BLaER1 treated with 17β-estradiol and CSF1 and Interleukin-3, amounts not matched to agents 10 nM and 100 nM (cell line): Measurements from ENCODE around the gene INTS11.

ENCODE experiments used
- H3K27ac ChIP-seq, 11 experiments: shearing (Covaris generic); formaldehyde crosslinking; 2 replicates each; pipeline ENCODE4 v1.8.1; 2022
- H3K27me3 ChIP-seq, 11 experiments: shearing (Covaris generic); formaldehyde crosslinking; 2 replicates each; pipeline ENCODE4 v1.8.1; 2022
- H3K36me3 ChIP-seq, 11 experiments: shearing (Covaris generic); formaldehyde crosslinking; 2 replicates each; pipeline ENCODE4 v1.8.1; 2022
- H3K4me1 ChIP-seq, 10 experiments: shearing (Covaris generic); formaldehyde crosslinking; 2 replicates each; pipeline ENCODE4 v1.8.1; 2022
- H3K4me2 ChIP-seq, 11 experiments: shearing (Covaris generic); formaldehyde crosslinking; 2 replicates each; pipeline ENCODE4 v1.8.1; 2022
- H3K4me3 ChIP-seq, 10 experiments: shearing (Covaris generic); formaldehyde crosslinking; 2 replicates each; pipeline ENCODE4 v1.8.1; 2022
- H3K9ac ChIP-seq, 11 experiments: shearing (Covaris generic); formaldehyde crosslinking; 2 replicates each; pipeline ENCODE4 v1.8.1; 2022
- H3K9me3 ChIP-seq, 11 experiments: shearing (Covaris generic); formaldehyde crosslinking; replicated peaks in 1 of 11; 2 replicates each; pipeline ENCODE4 v1.8.1; 2022
- H4K20me1 ChIP-seq, 11 experiments: shearing (Covaris generic); formaldehyde crosslinking; 2 replicates each; pipeline ENCODE4 v1.8.1; 2022
- Cebpa-rat ChIP-seq, 11 experiments: shearing (Covaris generic); IDR thresholded peaks; 2 replicates each; pipeline ENCODE4 v1.8.1; 2022

INTS11 gene

GRCh38 chr1:1331068-1331965 lies 6.9 kb upstream of the INTS11 start, which contains the start of gene TAS1R3:
TSS of gene TAS1R3 (plus strand) at chr1:1331280. CDS start at chr1:1331346, 66 bp downstream.
- H3K36me3 ChIP-seq, result peaks cover 8 to 46% (median 27%) of the 10 kb centered on the region in 11 experiments; a peak in 18 of 22 replicates
- H3K4me1 ChIP-seq, result peaks cover under 1 to 23% (median 15%) of the 10 kb centered on the region in 10 experiments; a peak in 17 of 20 replicates
- H3K9me3 ChIP-seq, result no peaks in the 10 kb centered on the region
- H3K4me2 ChIP-seq, result peak within 1 kb of the TSS in 4 of 11 experiments; percentile 9 to 21 (median 18); a peak in 6 of 22 replicates
- H4K20me1 ChIP-seq, result peaks cover 14 to 98% (median 64%) of the 10 kb centered on the region in 11 experiments; a peak in 20 of 22 replicates
- H3K27ac ChIP-seq, result no peak within 1 kb of the TSS
- no peak for TF ChIP-seq Cebpa-rat (IDR thresholded peaks at IDR 0.05)
- no peaks in the 10 kb centered on the region for H3K27me3 ChIP-seq
- no peak within 1 kb of the TSS for H3K9ac ChIP-seq
- no peak within 1 kb of the TSS for H3K4me3 ChIP-seq

- Histone ChIP-seq H3K27me3 (no peaks in the 10 kb centered on the region), H3K4me2 (peak overlapping the region in 4 of 11 experiments; percentile 9 to 21 (median 18); a peak in 6 of 22 replicates), H3K27ac (no peak overlapping the region), H3K9ac (no peak overlapping the region), H3K36me3 (peaks cover 8 to 38% (median 26%) of the 10 kb centered on the region in 11 experiments; a peak in 17 of 22 replicates), H3K9me3 (no peaks in the 10 kb centered on the region), H3K4me3 (no peak overlapping the region), H3K4me1 (peaks cover 9 to 31% (median 23%) of the 10 kb centered on the region in 10 experiments), H4K20me1 (peaks cover 22 to 98% (median 68%) of the 10 kb centered on the region in 11 experiments; a peak in 21 of 22 replicates)
- no peak for TF ChIP-seq Cebpa-rat (IDR thresholded peaks at IDR 0.05)
Observed at GRCh38 chr1:1330366-1331067, 6.1 kb upstream of the INTS11 start.

GRCh38 chr1:1329304-1330210 lies 5.1 kb upstream of the INTS11 start:
- no peak for TF ChIP-seq Cebpa-rat (IDR thresholded peaks at IDR 0.05)

GRCh38 chr1:1328254-1328653 lies 3.8 kb upstream of the INTS11 start:
- Histone ChIP-seq H3K27me3 (no peaks in the 10 kb centered on the region), H3K27ac (no peak overlapping the region), H3K4me3 (no peak overlapping the region), H4K20me1 (peaks cover 28 to 85% (median 65%) of the 10 kb centered on the region in 11 experiments; a peak in 21 of 22 replicates), H3K4me2 (no peak overlapping the region; a peak in 2 of 22 replicates), H3K36me3 (peaks cover 8 to 31% (median 23%) of the 10 kb centered on the region in 11 experiments; a peak in 17 of 22 replicates), H3K9me3 (no peaks in the 10 kb centered on the region), H3K4me1 (peaks cover 18 to 40% (median 32%) of the 10 kb centered on the region in 10 experiments), H3K9ac (peak overlapping the region in 7 of 11 experiments; percentile 10 to 60 (median 27); a peak in 8 of 22 replicates)
- TF ChIP-seq Cebpa-rat (IDR thresholded peaks at IDR 0.05), result no peak

More at GRCh38 chr1:1329304-1330210, 5.1 kb upstream of the INTS11 start:
- H3K36me3 ChIP-seq, result peaks cover 8 to 34% (median 23%) of the 10 kb centered on the region in 11 experiments; a peak in 17 of 22 replicates
- H3K9ac ChIP-seq, result no peak overlapping the region
- H3K4me2 ChIP-seq, result peak overlapping the region in 1 of 11 experiments; percentile 9; a peak in 1 of 22 replicates
- peaks cover 14 to 36% (median 28%) of the 10 kb centered on the region in 10 experiments for H3K4me1 ChIP-seq
- no peak overlapping the region for H3K27ac ChIP-seq
- no peak overlapping the region for H3K4me3 ChIP-seq
- no peaks in the 10 kb centered on the region for H3K27me3 ChIP-seq
- H4K20me1 ChIP-seq, result peaks cover 24 to 95% (median 66%) of the 10 kb centered on the region in 11 experiments; a peak in 21 of 22 replicates
- no peaks in the 10 kb centered on the region for H3K9me3 ChIP-seq

GRCh38 chr1:1327291-1327690 lies 2.8 kb upstream of the INTS11 start:
- H3K4me1 ChIP-seq, result peaks cover 24 to 46% (median 38%) of the 10 kb centered on the region in 10 experiments
- no peak overlapping the region for H3K27ac ChIP-seq
- TF ChIP-seq Cebpa-rat (IDR thresholded peaks at IDR 0.05), result no peak
- H3K9me3 ChIP-seq, result no peaks in the 10 kb centered on the region
- no peaks in the 10 kb centered on the region for H3K27me3 ChIP-seq
- peaks cover 32 to 82% (median 66%) of the 10 kb centered on the region in 11 experiments; a peak in 21 of 22 replicates for H4K20me1 ChIP-seq
- H3K36me3 ChIP-seq, result peaks cover 8 to 37% (median 23%) of the 10 kb centered on the region in 11 experiments; a peak in 17 of 22 replicates
- no peak overlapping the region for H3K4me3 ChIP-seq
- no peak overlapping the region for H3K4me2 ChIP-seq
- H3K9ac ChIP-seq, result no peak overlapping the region

- no peaks in the 10 kb centered on the region for H3K9me3 ChIP-seq
- no peak for TF ChIP-seq Cebpa-rat (IDR thresholded peaks at IDR 0.05)
- H3K27ac ChIP-seq, result peak overlapping the region in 1 of 11 experiments; percentile 85; a peak in 1 of 22 replicates
- H4K20me1 ChIP-seq, result peaks cover 43 to 86% (median 72%) of the 10 kb centered on the region in 11 experiments
- H3K9ac ChIP-seq, result peak overlapping the region; percentile 90 to 99 (median 92)
- peak overlapping the region; percentile 97 to 100 (median 99) for H3K4me2 ChIP-seq
- H3K36me3 ChIP-seq, result peaks cover 8 to 48% (median 32%) of the 10 kb centered on the region in 11 experiments; a peak in 20 of 22 replicates
- peak overlapping the region; percentile 85 to 97 (median 92); a peak in 19 of 20 replicates for H3K4me3 ChIP-seq
- H3K27me3 ChIP-seq, result no peaks in the 10 kb centered on the region
- peaks cover 24 to 56% (median 44%) of the 10 kb centered on the region in 10 experiments for H3K4me1 ChIP-seq
Observed at GRCh38 chr1:1326075-1326605, 1.7 kb upstream of the INTS11 start.

GRCh38 chr1:1325288-1326074 lies 1.0 kb upstream of the INTS11 start:
- peaks cover 9 to 54% (median 39%) of the 10 kb centered on the region in 11 experiments; a peak in 20 of 22 replicates for H3K36me3 ChIP-seq
- H3K4me1 ChIP-seq, result peaks cover 24 to 58% (median 48%) of the 10 kb centered on the region in 10 experiments
- H3K9ac ChIP-seq, result peak overlapping the region; percentile 90 to 99 (median 92)
- H3K4me3 ChIP-seq, result peak overlapping the region; percentile 85 to 97 (median 92)
- no peak for TF ChIP-seq Cebpa-rat (IDR thresholded peaks at IDR 0.05)
- peak overlapping the region; percentile 68 to 93 (median 78) for H3K27ac ChIP-seq
- H4K20me1 ChIP-seq, result peaks cover 50 to 86% (median 76%) of the 10 kb centered on the region in 11 experiments
- H3K27me3 ChIP-seq, result no peaks in the 10 kb centered on the region
- H3K4me2 ChIP-seq, result peak overlapping the region; percentile 97 to 100 (median 99)
- H3K9me3 ChIP-seq, result no peaks in the 10 kb centered on the region
